Upper lobe of left lung (tissue), 4 donors: ENCODE results near the gene GNA12.

ENCODE experiments used
- EP300 ChIP-seq, 4 donors: sonication (generic); formaldehyde crosslinking; IDR thresholded peaks; one replicate each; pipeline ENCODE4 v1.5.1; 2017; ENCODE audit warnings: antibody characterized with exemption in 4 of 4, control low read depth in 2 of 4
- POLR2AphosphoS5 ChIP-seq, 2 donors: sonication (generic); formaldehyde crosslinking; IDR thresholded peaks; one replicate each; pipeline ENCODE4 v1.5.1; 2017; ENCODE audit warnings: antibody characterized with exemption in 2 of 2

DNA sequence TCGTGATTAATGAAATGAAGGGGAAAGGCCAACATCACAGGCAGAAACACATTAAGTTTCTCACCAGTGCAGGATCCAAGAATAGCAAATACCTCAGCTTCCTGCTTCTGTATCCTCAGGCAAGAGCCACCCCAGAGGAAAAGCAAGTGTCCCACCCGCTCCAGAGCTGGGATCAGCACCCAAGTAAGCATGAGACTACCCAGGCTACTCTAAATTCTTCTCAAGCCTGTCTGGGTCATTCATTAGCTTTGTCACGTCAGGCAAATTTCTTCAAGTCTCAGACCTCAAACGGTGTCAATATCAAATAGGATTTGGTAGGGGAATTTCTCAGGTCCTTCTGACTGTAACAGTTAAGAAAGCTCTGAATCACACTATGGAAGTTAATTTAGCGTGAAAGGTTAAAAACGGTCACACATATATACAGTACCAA, 59.0 kb downstream of the GNA12 start:
- TF ChIP-seq POLR2AphosphoS5 (IDR thresholded peaks at IDR 0.05): no peak
- TF ChIP-seq EP300 (IDR thresholded peaks at IDR 0.05): no peak
